WTC11 (cell line): ENCODE results near the gene OPCML. TPM values are rescaled to one million over a fixed set of nuclear protein-coding genes. Genes with fewer than 3 reads are reported as not detected.
A peak's percentile ranks its signal among the peaks of the same experiment; 100 is the strongest.

ENCODE experiments used
- ATAC-seq: fragments of 200-7000 bp; cut with Tn5 transposase; 2 replicates; pipeline ENCODE4 v1.10.0; 2021; ENCODE audit warnings: mild to moderate bottlenecking, moderate library complexity
- CTCF ChIA-PET: fragments of 300-600 bp; sonication (Branson Sonifier 250); formaldehyde crosslinking; loops from one replicate; lab custom pipeline; 2021; ENCODE audit warnings: antibody characterized with exemption; lab: Charles Lee
- POLR2A ChIA-PET: fragments of 350-600 bp; sonication (Branson Sonifier 250); formaldehyde crosslinking; loops from one replicate; lab custom pipeline; 2021; ENCODE audit warnings: antibody characterized with exemption; lab: Charles Lee
- DNase-seq: peaks from one replicate; pipeline ENCODE4 v3.0.0; 2021; ENCODE audit warnings: low spot score
- H3K27ac Mint-ChIP-seq: 2 replicates; pipeline ENCODE4 v1.8.0; 2021; ENCODE audit warnings: mixed read lengths
- H3K27me3 Mint-ChIP-seq: 2 replicates; pipeline ENCODE4 v1.8.0; 2021; ENCODE audit warnings: low read depth, mild to moderate bottlenecking, moderate library complexity, mixed read lengths
- H3K36me3 Mint-ChIP-seq: 2 replicates; pipeline ENCODE4 v1.8.0; 2021; ENCODE audit warnings: mixed read lengths
- H3K4me1 Mint-ChIP-seq: 2 replicates; pipeline ENCODE4 v1.8.0; 2022; ENCODE audit warnings: mixed read lengths
- H3K4me3 Mint-ChIP-seq: 2 replicates; pipeline ENCODE4 v1.8.0; 2021; ENCODE audit warnings: mild to moderate bottlenecking, moderate library complexity, mixed read lengths
- H3K9me3 Mint-ChIP-seq: 2 replicates; pipeline ENCODE4 v1.8.0; 2021; ENCODE audit warnings: mixed read lengths
- ARID4B ChIP-seq: sonication (generic); formaldehyde crosslinking; IDR thresholded peaks from 2 replicates; pipeline ENCODE4 v1.8.0; 2023; ENCODE audit warnings: missing genetic modification reagents, mild to moderate bottlenecking, borderline replicate concordance
- CBFB ChIP-seq: sonication (generic); formaldehyde crosslinking; IDR thresholded peaks from 2 replicates; pipeline ENCODE4 v1.8.1; 2022; ENCODE audit warnings: mild to moderate bottlenecking, low read depth, missing genetic modification reagents
- GABPB1 ChIP-seq: sonication (generic); formaldehyde crosslinking; IDR thresholded peaks from 2 replicates; pipeline ENCODE4 v1.8.1; 2023; ENCODE audit warnings: mild to moderate bottlenecking, missing genetic modification reagents
- GTF2I ChIP-seq: fragments of 250-450 bp; sonication (Bioruptor Pico); conservative IDR thresholded peaks from 2 replicates; pipeline ENCODE4 v1.4.0; 2021; ENCODE audit warnings: mild to moderate bottlenecking
- HMGA2 ChIP-seq: fragments of 250-450 bp; sonication (Bioruptor Pico); IDR thresholded peaks from 2 replicates; pipeline ENCODE4 v1.4.0; 2021; ENCODE audit warnings: mild to moderate bottlenecking, moderate library complexity
- KAT7 ChIP-seq: sonication (generic); formaldehyde crosslinking; IDR thresholded peaks from 2 replicates; pipeline ENCODE4 v1.8.1; 2023; ENCODE audit warnings: missing genetic modification reagents, mild to moderate bottlenecking, borderline replicate concordance
- MAX ChIP-seq: sonication (generic); formaldehyde crosslinking; IDR thresholded peaks from 2 replicates; pipeline ENCODE4 v1.8.0; 2022; ENCODE audit warnings: mild to moderate bottlenecking, missing genetic modification reagents
- NFE2L1 ChIP-seq: sonication (generic); formaldehyde crosslinking; IDR thresholded peaks from 2 replicates; pipeline ENCODE4 v1.8.1; 2023; ENCODE audit warnings: missing genetic modification reagents
- SMAD3 ChIP-seq: sonication (generic); formaldehyde crosslinking; IDR thresholded peaks from 2 replicates; pipeline ENCODE4 v1.8.0; 2022; ENCODE audit warnings: missing genetic modification reagents, mild to moderate bottlenecking, borderline replicate concordance
- SOX15 ChIP-seq: fragments of 250-450 bp; sonication (Bioruptor Pico); IDR thresholded peaks from 2 replicates; pipeline ENCODE4 v1.9.0; 2021; ENCODE audit warnings: mild to moderate bottlenecking
- STAT6 ChIP-seq: sonication (generic); formaldehyde crosslinking; conservative IDR thresholded peaks from 2 replicates; pipeline ENCODE4 v1.8.1; 2023; ENCODE audit warnings: mild to moderate bottlenecking, low read depth, missing genetic modification reagents, moderate library complexity
- ZBTB21 ChIP-seq: sonication (generic); formaldehyde crosslinking; IDR thresholded peaks from 2 replicates; pipeline ENCODE4 v1.8.1; 2023; ENCODE audit warnings: mild to moderate bottlenecking, missing genetic modification reagents, borderline replicate concordance
- ZBTB43 ChIP-seq: sonication (generic); formaldehyde crosslinking; IDR thresholded peaks from 2 replicates; pipeline ENCODE4 v1.8.1; 2023; ENCODE audit warnings: mild to moderate bottlenecking, missing genetic modification reagents
- ZNF121 ChIP-seq: sonication (generic); formaldehyde crosslinking; IDR thresholded peaks from 2 replicates; pipeline ENCODE4 v1.8.0; 2023; ENCODE audit warnings: missing genetic modification reagents
- ZNF138 ChIP-seq: sonication (generic); formaldehyde crosslinking; conservative IDR thresholded peaks from 2 replicates; pipeline ENCODE4 v1.8.1; 2022; ENCODE audit warnings: mild to moderate bottlenecking, moderate library complexity, missing genetic modification reagents
- ZNF263 ChIP-seq: sonication (generic); formaldehyde crosslinking; IDR thresholded peaks from 2 replicates; pipeline ENCODE4 v1.8.1; 2022; ENCODE audit warnings: low read depth, mild to moderate bottlenecking, moderate library complexity, missing genetic modification reagents
- ZNF317 ChIP-seq: sonication (generic); formaldehyde crosslinking; IDR thresholded peaks from 2 replicates; pipeline ENCODE4 v1.8.1; 2023; ENCODE audit warnings: low read depth, mild to moderate bottlenecking, moderate library complexity, missing genetic modification reagents, borderline replicate concordance
- total RNA-seq: library from RNA; stranded (reverse); gene quantifications from 3 replicates; pipeline ENCODE4 v1.2.3, GENCODE V29; 2021

Gene OPCML
- total RNA-seq, 1 experiment from 2014 or later: 1.5 TPM

- CTCF ChIA-PET: interaction anchor here (1.0 to 1.7 kb wide), 2 partner anchors 222 kb away, joined by 3 to 5 read pairs; no protein-coding TSS in a partner anchor
- no peak overlapping the region for H3K27ac Mint-ChIP-seq
- POLR2A ChIA-PET: no interaction called here
- no peaks in the 10 kb centered on the region for H3K36me3 Mint-ChIP-seq
- H3K9me3 Mint-ChIP-seq: peaks cover 2% of the 10 kb centered on the region
- DNase-seq: no peak
- H3K27me3 Mint-ChIP-seq: peaks cover 2% of the 10 kb centered on the region; the same call in 1 of the 2 replicates
- TF ChIP-seq STAT6 (CRISPR knock-in tag) (no peak), ZBTB21 (no peak), CBFB (CRISPR knock-in tag) (no peak), GTF2I (CRISPR knock-in tag) (no peak), GABPB1 (no peak), ZNF138 (no peak), ZBTB43 (CRISPR knock-in tag) (no peak)
- H3K4me1 Mint-ChIP-seq: peaks cover 25% of the 10 kb centered on the region
- no peak overlapping the region for H3K4me3 Mint-ChIP-seq
- peak; percentile 65 for ATAC-seq
Observed at GRCh38 chr11:132718711-132719671, 813.3 kb downstream of the OPCML start.

GRCh38 chr11:132717824-132718223, 814.5 kb downstream of the OPCML start:
- CTCF ChIA-PET: interaction anchor here (1.0 kb wide), 1 partner anchor 223 kb away, joined by 3 read pairs; no protein-coding TSS in a partner anchor
- ATAC-seq (peak; percentile 21; the same call in 1 of the 2 replicates), DNase-seq (no peak)
- no peak overlapping the region for H3K27ac Mint-ChIP-seq
- H3K4me1 Mint-ChIP-seq: peaks cover 25% of the 10 kb centered on the region
- H3K4me3 Mint-ChIP-seq: no peak overlapping the region
- H3K36me3 Mint-ChIP-seq: no peaks in the 10 kb centered on the region
- H3K9me3 Mint-ChIP-seq: no peaks in the 10 kb centered on the region
- H3K27me3 Mint-ChIP-seq: peaks cover 2% of the 10 kb centered on the region; the same call in 1 of the 2 replicates
- TF ChIP-seq KAT7: no peak
- POLR2A ChIA-PET: no interaction called here

- CTCF ChIA-PET: no interaction called here
- DNase-seq: no peak
- H3K9me3 Mint-ChIP-seq: no peaks in the 10 kb centered on the region
- H3K27ac Mint-ChIP-seq: no peak overlapping the region
- POLR2A ChIA-PET: no interaction called here
- H3K4me3 Mint-ChIP-seq: no peak overlapping the region
- ATAC-seq: no peak
- peaks cover 2% of the 10 kb centered on the region; the same call in 1 of the 2 replicates for H3K27me3 Mint-ChIP-seq
- H3K4me1 Mint-ChIP-seq: peaks cover 34% of the 10 kb centered on the region
- H3K36me3 Mint-ChIP-seq: no peaks in the 10 kb centered on the region
- no peak for TF ChIP-seq NFE2L1 (CRISPR knock-in tag)
- TF ChIP-seq ZNF317 (CRISPR knock-in tag): no peak
- no peak for TF ChIP-seq ZNF121 (CRISPR knock-in tag)
- TF ChIP-seq SMAD3 (CRISPR knock-in tag): no peak
- no peak for TF ChIP-seq SOX15 (CRISPR knock-in tag)
- no peak for TF ChIP-seq ZNF263
- no peak for TF ChIP-seq HMGA2 (CRISPR knock-in tag)
- no peak for TF ChIP-seq ARID4B (CRISPR knock-in tag)
- TF ChIP-seq STAT6 (CRISPR knock-in tag): no peak
- no peak for TF ChIP-seq MAX (CRISPR knock-in tag)
Observed at GRCh38 chr11:132716037-132716436, 816.3 kb downstream of the OPCML start.
